ENCODE results near the gene RHOH.

Gene RHOH

GRCh38 chr4:40185830-40186664, 10.8 kb upstream of the RHOH start:
- H3K4me3 ChIP-seq (ENCODE audit: low read depth, low read length): no peak overlapping the region
- no peak for DNase-seq (ENCODE audit: low read depth)
- TF ChIP-seq, protein P1, sequence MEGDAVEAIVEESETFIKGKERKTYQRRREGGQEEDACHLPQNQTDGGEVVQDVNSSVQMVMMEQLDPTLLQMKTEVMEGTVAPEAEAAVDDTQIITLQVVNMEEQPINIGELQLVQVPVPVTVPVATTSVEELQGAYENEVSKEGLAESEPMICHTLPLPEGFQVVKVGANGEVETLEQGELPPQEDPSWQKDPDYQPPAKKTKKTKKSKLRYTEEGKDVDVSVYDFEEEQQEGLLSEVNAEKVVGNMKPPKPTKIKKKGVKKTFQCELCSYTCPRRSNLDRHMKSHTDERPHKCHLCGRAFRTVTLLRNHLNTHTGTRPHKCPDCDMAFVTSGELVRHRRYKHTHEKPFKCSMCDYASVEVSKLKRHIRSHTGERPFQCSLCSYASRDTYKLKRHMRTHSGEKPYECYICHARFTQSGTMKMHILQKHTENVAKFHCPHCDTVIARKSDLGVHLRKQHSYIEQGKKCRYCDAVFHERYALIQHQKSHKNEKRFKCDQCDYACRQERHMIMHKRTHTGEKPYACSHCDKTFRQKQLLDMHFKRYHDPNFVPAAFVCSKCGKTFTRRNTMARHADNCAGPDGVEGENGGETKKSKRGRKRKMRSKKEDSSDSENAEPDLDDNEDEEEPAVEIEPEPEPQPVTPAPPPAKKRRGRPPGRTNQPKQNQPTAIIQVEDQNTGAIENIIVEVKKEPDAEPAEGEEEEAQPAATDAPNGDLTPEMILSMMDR (IDR thresholded peaks at IDR 0.05; ENCODE audit: control insufficient read depth, extremely low read depth, insufficient read depth): no peak

- TF ChIP-seq, protein P1 (IDR thresholded peaks at IDR 0.05; ENCODE audit: control insufficient read depth, extremely low read depth, insufficient read depth): no peak
- DNase-seq (ENCODE audit: low read depth): no peak
- no peak overlapping the region for H3K4me3 ChIP-seq (ENCODE audit: low read depth, low read length)
These were observed 10.2 kb upstream of the RHOH start for GRCh38 chr4:40186665-40187014.

DNA sequence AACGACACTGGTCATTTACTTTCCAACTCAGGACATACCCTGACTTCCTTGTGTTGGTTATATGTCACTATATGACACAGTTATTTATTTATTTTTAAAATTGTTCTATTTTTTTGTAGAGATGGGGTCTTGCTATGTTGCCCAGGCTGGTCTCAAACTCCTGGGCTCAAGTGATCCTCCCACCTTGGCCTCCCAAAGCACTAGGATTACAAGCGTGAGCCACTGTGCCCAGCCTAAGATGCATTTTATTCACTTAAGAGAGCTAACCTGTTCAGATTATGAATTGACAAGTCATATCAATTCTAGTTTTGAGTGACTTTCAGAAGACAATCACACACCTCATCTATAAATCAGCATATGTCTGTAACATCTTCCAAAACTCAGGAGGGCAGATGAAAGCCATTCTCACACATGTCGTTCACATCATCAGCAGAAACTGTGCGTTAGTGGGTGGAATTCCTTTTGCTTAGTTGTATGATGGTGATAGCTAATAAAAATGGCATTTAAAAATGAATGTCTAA, 9.4 kb upstream of the RHOH start:
- no peak for DNase-seq (ENCODE audit: low read depth)
- TF ChIP-seq, protein P1 (IDR thresholded peaks at IDR 0.05; ENCODE audit: control insufficient read depth, extremely low read depth, insufficient read depth): no peak
- no peak overlapping the region for H3K4me3 ChIP-seq (ENCODE audit: low read depth, low read length)

- TF ChIP-seq, protein P1 (IDR thresholded peaks at IDR 0.05; ENCODE audit: control insufficient read depth, extremely low read depth, insufficient read depth): no peak
- 0 out of 2 replicates have a peak overlapping the region, but pooled peaks have one; percentile 12 for H3K4me3 ChIP-seq (ENCODE audit: low read depth, low read length)
- peak; percentile 94 for DNase-seq (ENCODE audit: low read depth)
These were observed 6.8 kb upstream of the RHOH start for GRCh38 chr4:40190019-40190418.

GRCh38 chr4:40190465-40190864, 6.4 kb upstream of the RHOH start:
- TF ChIP-seq, protein P1 (IDR thresholded peaks at IDR 0.05; ENCODE audit: control insufficient read depth, extremely low read depth, insufficient read depth): no peak
- peak overlapping the region; percentile 27; the same call in 1 of the 2 replicates for H3K4me3 ChIP-seq (ENCODE audit: low read depth, low read length)
- peak; percentile 14 for DNase-seq (ENCODE audit: low read depth)

DNA sequence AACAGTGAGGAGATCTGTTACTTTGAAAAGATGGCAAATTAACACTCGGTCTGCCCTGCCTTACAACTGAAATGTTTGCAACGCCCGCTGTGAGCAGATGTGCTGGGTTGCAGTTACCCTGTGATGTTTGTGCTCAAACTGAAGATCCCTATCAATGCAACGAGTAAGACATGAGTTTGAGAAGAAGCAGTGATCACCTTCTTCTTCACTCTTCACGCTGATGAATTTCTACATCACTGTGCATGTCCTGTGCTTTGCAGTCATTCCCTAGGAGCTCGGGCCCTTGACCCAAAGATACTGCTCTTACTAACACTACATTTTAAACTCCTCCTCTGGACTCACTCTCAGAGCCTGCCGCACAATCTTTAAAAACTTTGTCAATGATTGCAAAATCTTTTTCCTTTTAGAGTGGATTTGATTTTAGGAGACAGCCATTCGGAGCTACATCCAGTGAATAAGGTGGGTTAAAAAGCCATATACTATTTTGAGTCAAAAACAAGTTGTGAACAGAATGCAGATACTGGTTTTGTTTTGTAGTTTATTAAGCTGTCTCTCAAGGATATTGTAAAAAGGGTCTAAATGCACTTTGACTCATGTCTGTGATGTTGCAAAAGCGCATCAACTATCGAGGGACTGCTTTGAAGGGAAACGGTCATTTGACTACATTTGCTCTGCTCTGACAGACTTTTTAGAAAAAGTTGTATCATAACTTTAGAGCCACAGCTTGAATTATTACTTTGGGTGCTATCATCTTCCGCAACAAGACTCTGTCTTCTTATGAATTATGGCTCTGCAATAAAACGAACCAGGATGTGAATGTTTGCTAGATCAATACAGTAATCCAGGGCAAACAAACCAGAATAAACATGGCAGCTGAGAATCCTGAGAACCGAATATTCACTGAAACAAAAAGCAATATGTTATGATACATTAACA, 5.7 kb upstream of the RHOH start:
- TF ChIP-seq, protein P1 (IDR thresholded peaks at IDR 0.05; ENCODE audit: control insufficient read depth, extremely low read depth, insufficient read depth): no peak
- DNase-seq (ENCODE audit: low read depth): peak; percentile 96
- peak overlapping the region; percentile 27 for H3K4me3 ChIP-seq (ENCODE audit: low read depth, low read length)
